HG03571 (cell line): Measurements from ENCODE around the gene POLR3F.
"Not testable (repeated sequence)": the region's sequence is repeated elsewhere in the genome, so short reads cannot be mapped to it uniquely, and the experiment has no call there.

Experiments used
- ATAC-seq: cut with Tn5 transposase; IDR thresholded peaks from one replicate; pipeline ENCODE4 v1.9.1; 2021; ENCODE audit not compliant: unreplicated experiment

The POLR3F gene

GRCh38 chr20:18466894-18467730, at the start of gene POLR3F, which contains the start of gene DZANK1:
TSS of gene POLR3F (plus strand) at chr20:18467390. CDS start at chr20:18467507, 117 bp downstream.
TSS of gene DZANK1 (minus strand) at chr20:18467030. CDS start at chr20:18465358, 1,672 bp downstream.
- peak; percentile 89 for ATAC-seq

GRCh38 chr20:18421608-18422007, 45.6 kb upstream of the POLR3F start:
- ATAC-seq = no peak

GRCh38 chr20:18427214-18427613, 40.0 kb upstream of the POLR3F start:
- no peak for ATAC-seq

- ATAC-seq = no peak
Observed at GRCh38 chr20:18428490-18429173, 38.6 kb upstream of the POLR3F start.

GRCh38 chr20:18430172-18430826, 36.9 kb upstream of the POLR3F start:
- no peak for ATAC-seq

GRCh38 chr20:18431206-18431605, 36.0 kb upstream of the POLR3F start:
- no peak for ATAC-seq

GRCh38 chr20:18436847-18437246, 30.3 kb upstream of the POLR3F start:
- ATAC-seq = no peak

- ATAC-seq = no peak
Observed at GRCh38 chr20:18440403-18440802, 26.8 kb upstream of the POLR3F start.

- no peak for ATAC-seq
Observed at GRCh38 chr20:18443886-18444285, 23.3 kb upstream of the POLR3F start.

- ATAC-seq = no peak
Observed at GRCh38 chr20:18456600-18456999, 10.6 kb upstream of the POLR3F start.

- peak; percentile 45 for ATAC-seq
Observed at GRCh38 chr20:18465536-18466200, 1.5 kb upstream of the POLR3F start.

- ATAC-seq = peak; percentile 4
Observed at GRCh38 chr20:18466574-18466893, 656 bp upstream of the POLR3F start.

- ATAC-seq = no peak
Observed at GRCh38 chr20:18477218-18477617, 10.0 kb downstream of the POLR3F start.

GRCh38 chr20:18477821-18478220, 10.6 kb downstream of the POLR3F start:
- no peak for ATAC-seq

GRCh38 chr20:18481596-18481995, 14.4 kb downstream of the POLR3F start:
- no peak for ATAC-seq

- ATAC-seq = no peak
Observed at GRCh38 chr20:18488301-18488700, 21.1 kb downstream of the POLR3F start.

GRCh38 chr20:18496042-18496441, 28.9 kb downstream of the POLR3F start:
- no peak for ATAC-seq

GRCh38 chr20:18496740-18497592, 29.8 kb downstream of the POLR3F start, which contains the start of gene RBBP9:
TSS of gene RBBP9 (minus strand) at chr20:18497225. CDS start at chr20:18497167, 58 bp downstream.
- peak; percentile 99 for ATAC-seq

- ATAC-seq = no peak
Observed at GRCh38 chr20:18497603-18498002, 30.4 kb downstream of the POLR3F start.

- not testable (repeated sequence) for ATAC-seq
Observed at GRCh38 chr20:18501672-18502071, 34.5 kb downstream of the POLR3F start.
